Skeletal muscle cell (primary cell): Measurements from ENCODE around the gene NBEAL2.

ENCODE experiments used
- DNase-seq: peaks from one replicate; pipeline ENCODE4 v3.0.0-alpha.2; 2010; ENCODE audit warnings: low read depth
- H3K4me3 ChIP-seq: 2 replicates; pipeline ENCODE4 v1.5.1; 2011; ENCODE audit warnings: low read depth, mild to moderate bottlenecking, control low read depth, low read length, moderate library complexity

NBEAL2 gene

GRCh38 chr3:46995901-46996562, 16.6 kb downstream of the NBEAL2 start:
- no peak overlapping the region for H3K4me3 ChIP-seq
- DNase-seq, result no peak

- H3K4me3 ChIP-seq, result no peak overlapping the region
Observed at GRCh38 chr3:46996689-46997452, 17.4 kb downstream of the NBEAL2 start.

GRCh38 chr3:46997453-46998091, 18.1 kb downstream of the NBEAL2 start:
- no peak for DNase-seq

More at GRCh38 chr3:46996689-46997452, 17.4 kb downstream of the NBEAL2 start:
- no peak for DNase-seq

GRCh38 chr3:46998121-46998851, 18.8 kb downstream of the NBEAL2 start:
- no peak for DNase-seq

More at GRCh38 chr3:46997453-46998091, 18.1 kb downstream of the NBEAL2 start:
- H3K4me3 ChIP-seq, result no peak overlapping the region

GRCh38 chr3:46998852-46999515, 19.5 kb downstream of the NBEAL2 start:
- H3K4me3 ChIP-seq, result no peak overlapping the region
- no peak for DNase-seq

More at GRCh38 chr3:46998121-46998851, 18.8 kb downstream of the NBEAL2 start:
- H3K4me3 ChIP-seq, result no peak overlapping the region

- H3K4me3 ChIP-seq, result no peak overlapping the region
- DNase-seq, result no peak
Observed at GRCh38 chr3:46999516-47000197, 20.2 kb downstream of the NBEAL2 start.

- no peak overlapping the region for H3K4me3 ChIP-seq
- no peak for DNase-seq
Observed at GRCh38 chr3:47000198-47000815, 20.8 kb downstream of the NBEAL2 start.

- no peak for DNase-seq
- no peak overlapping the region for H3K4me3 ChIP-seq
Observed at GRCh38 chr3:47000922-47001730, 21.7 kb downstream of the NBEAL2 start.

GRCh38 chr3:47001731-47002170, 22.3 kb downstream of the NBEAL2 start:
- no peak overlapping the region for H3K4me3 ChIP-seq
- no peak for DNase-seq

- no peak for DNase-seq
- no peak overlapping the region for H3K4me3 ChIP-seq
Observed at GRCh38 chr3:47002171-47003055, 22.9 kb downstream of the NBEAL2 start.

GRCh38 chr3:47003056-47003410, 23.6 kb downstream of the NBEAL2 start:
- no peak for DNase-seq
- H3K4me3 ChIP-seq, result no peak overlapping the region

GRCh38 chr3:47003461-47004368, 24.2 kb downstream of the NBEAL2 start:
- no peak overlapping the region for H3K4me3 ChIP-seq
- no peak for DNase-seq

GRCh38 chr3:47004369-47005211, 25.1 kb downstream of the NBEAL2 start:
- no peak overlapping the region for H3K4me3 ChIP-seq
- no peak for DNase-seq

GRCh38 chr3:47005212-47006144, 26.0 kb downstream of the NBEAL2 start:
- H3K4me3 ChIP-seq, result no peak overlapping the region
- no peak for DNase-seq
